GM23338 (cell line): ENCODE results near the gene PRKAR1B. TPM values are rescaled to one million over a fixed set of nuclear protein-coding genes. Genes with fewer than 3 reads are reported as not detected.

Experiments
- ATAC-seq: fragments of 200-7000 bp; cut with Tn5 transposase; 3 replicates; pipeline ENCODE4 v1.9.1; 2020
- DNase-seq: peaks from one replicate; pipeline ENCODE4 v3.0.0-alpha.2; 2015; ENCODE audit warnings: low spot score
- H2AFZ ChIP-seq: fragments of 200-600 bp; sonication (generic); 2 replicates; pipeline ENCODE4 v1.8.0; 2016; ENCODE audit warnings: antibody characterized with exemption, mild to moderate bottlenecking, moderate library complexity
- H3F3A ChIP-seq: fragments of 200-600 bp; sonication (generic); replicated peaks from 2 replicates; pipeline ENCODE4 v1.8.0; 2017; ENCODE audit warnings: antibody characterized with exemption, mixed run types, low read depth
- H3K27ac ChIP-seq: fragments of 200-600 bp; sonication (generic); 2 replicates; pipeline ENCODE4 v1.6.1; 2016; ENCODE audit warnings: low read depth
- H3K27me3 ChIP-seq: fragments of 200-600 bp; sonication (generic); 2 replicates; pipeline ENCODE4 v1.8.0; 2016; ENCODE audit warnings: mild to moderate bottlenecking, mixed run types, moderate library complexity; ENCODE audit not compliant: insufficient read depth
- H3K36me3 ChIP-seq: fragments of 200-600 bp; sonication (generic); 2 replicates; pipeline ENCODE4 v1.8.0; 2016; ENCODE audit warnings: mild to moderate bottlenecking; ENCODE audit not compliant: insufficient read depth
- H3K4me1 ChIP-seq: fragments of 200-600 bp; sonication (generic); 2 replicates; pipeline ENCODE4 v1.8.0; 2016; ENCODE audit warnings: mild to moderate bottlenecking, moderate library complexity; ENCODE audit not compliant: insufficient read depth
- H3K4me2 ChIP-seq: fragments of 200-600 bp; sonication (generic); 2 replicates; pipeline ENCODE4 v1.7.1; 2017; ENCODE audit warnings: mixed run types
- H3K4me3 ChIP-seq: fragments of 200-600 bp; sonication (generic); 2 replicates; pipeline ENCODE4 v1.6.1; 2016; ENCODE audit warnings: mixed run types
- H3K79me2 ChIP-seq: fragments of 200-600 bp; sonication (generic); replicated peaks from 2 replicates; pipeline ENCODE4 v1.8.0; 2017; ENCODE audit warnings: mild to moderate bottlenecking; ENCODE audit not compliant: insufficient read depth
- H3K9me2 ChIP-seq: fragments of 200-600 bp; sonication (generic); 2 replicates; pipeline ENCODE4 v1.8.0; 2017; ENCODE audit not compliant: insufficient read depth
- H4K20me1 ChIP-seq: fragments of 200-600 bp; sonication (generic); replicated peaks from 2 replicates; pipeline ENCODE4 v1.8.0; 2017; ENCODE audit warnings: mild to moderate bottlenecking; ENCODE audit not compliant: insufficient read depth
- H3K27ac Mint-ChIP-seq: 2 replicates; pipeline ENCODE4 v1.8.0; 2020; ENCODE audit warnings: inconsistent platforms, mild to moderate bottlenecking, moderate library complexity, mixed read lengths
- H3K27me3 Mint-ChIP-seq: 3 replicates; pipeline ENCODE4 v1.8.0; 2022; ENCODE audit warnings: low read depth, mild to moderate bottlenecking, moderate library complexity, mixed read lengths, inconsistent platforms; ENCODE audit not compliant: insufficient read depth, poor library complexity
- H3K36me3 Mint-ChIP-seq: 3 replicates; pipeline ENCODE4 v1.8.0; 2021; ENCODE audit warnings: low read depth, mild to moderate bottlenecking, inconsistent platforms, moderate library complexity, mixed read lengths
- H3K4me1 Mint-ChIP-seq: 3 replicates; pipeline ENCODE4 v1.8.0; 2020; ENCODE audit warnings: mild to moderate bottlenecking, inconsistent platforms, mixed read lengths
- H3K4me3 Mint-ChIP-seq: 3 replicates; pipeline ENCODE4 v1.8.0; 2021; ENCODE audit warnings: moderate library complexity, mild to moderate bottlenecking, inconsistent platforms, mixed read lengths
- H3K9me3 Mint-ChIP-seq: 3 replicates; pipeline ENCODE4 v1.8.0; 2020; ENCODE audit warnings: moderate library complexity, mild to moderate bottlenecking, inconsistent platforms, mixed read lengths
- CREB1 ChIP-seq: fragments of 250-450 bp; sonication (Bioruptor Pico); IDR thresholded peaks from 2 replicates; pipeline ENCODE4 v1.5.0; 2020; ENCODE audit warnings: low read depth, mild to moderate bottlenecking, moderate library complexity
- CTCF ChIP-seq, 2 experiments: fragments of 200-600 bp in 1 of 2; sonication (generic) in 1 of 2; conservative IDR thresholded peaks; 2 replicates each; pipeline versions ENCODE4 v1.5.1 to v1.6.1; 2016 to 2017; ENCODE audit warnings: antibody characterized with exemption in 2 of 2, low read depth in 2 of 2, mild to moderate bottlenecking in 2 of 2, moderate library complexity in 1 of 2
- EZH2 ChIP-seq: fragments of 200-600 bp; sonication (generic); IDR thresholded peaks from one replicate; pipeline ENCODE4 v1.8.0; 2017; ENCODE audit warnings: antibody characterized with exemption, mild to moderate bottlenecking, low read depth; ENCODE audit not compliant: unreplicated experiment
- EZH2phosphoT487 ChIP-seq: fragments of 200-600 bp; sonication (generic); IDR thresholded peaks from one replicate; pipeline ENCODE4 v1.8.1; 2018; ENCODE audit warnings: antibody characterized with exemption; ENCODE audit not compliant: unreplicated experiment
- POLR2AphosphoS5 ChIP-seq: IDR thresholded peaks from 2 replicates; pipeline ENCODE4 v1.6.1; 2016; ENCODE audit warnings: antibody characterized with exemption, low read depth
- STAT1 ChIP-seq: IDR thresholded peaks from one replicate; pipeline ENCODE4 v1.6.1; 2016; ENCODE audit warnings: antibody characterized with exemption; ENCODE audit not compliant: unreplicated experiment
- ZNF114 ChIP-seq: fragments of 250-450 bp; sonication (Bioruptor Pico); IDR thresholded peaks from 2 replicates; pipeline ENCODE4 v1.5.0; 2020; ENCODE audit warnings: mild to moderate bottlenecking, moderate library complexity
- polyA plus RNA-seq: library from polyadenylated mRNA; unstranded; fragments of >200 nt; fragmentation: Nextera tagmentation; extraction: Ambion mirVana; gene quantifications from 2 replicates; pipeline ENCODE4 v1.2.1, GENCODE V29; 2016
- total RNA-seq: library from RNA; depleted of rRNA; stranded (reverse); fragments of >200 nt; shearing (Covaris generic); gene quantifications from 2 replicates; pipeline ENCODE4 v1.2.3, GENCODE V29; 2014
- TF ChIP-seq, protein P1 (sequence below): IDR thresholded peaks from one replicate; pipeline ENCODE4 v1.6.1; 2018; ENCODE audit warnings: antibody characterized with exemption; ENCODE audit not compliant: unreplicated experiment

Gene PRKAR1B
- total and polyA plus RNA-seq, 2 experiments from 2014 or later, result 35.7 to 36.7 TPM

DNA sequence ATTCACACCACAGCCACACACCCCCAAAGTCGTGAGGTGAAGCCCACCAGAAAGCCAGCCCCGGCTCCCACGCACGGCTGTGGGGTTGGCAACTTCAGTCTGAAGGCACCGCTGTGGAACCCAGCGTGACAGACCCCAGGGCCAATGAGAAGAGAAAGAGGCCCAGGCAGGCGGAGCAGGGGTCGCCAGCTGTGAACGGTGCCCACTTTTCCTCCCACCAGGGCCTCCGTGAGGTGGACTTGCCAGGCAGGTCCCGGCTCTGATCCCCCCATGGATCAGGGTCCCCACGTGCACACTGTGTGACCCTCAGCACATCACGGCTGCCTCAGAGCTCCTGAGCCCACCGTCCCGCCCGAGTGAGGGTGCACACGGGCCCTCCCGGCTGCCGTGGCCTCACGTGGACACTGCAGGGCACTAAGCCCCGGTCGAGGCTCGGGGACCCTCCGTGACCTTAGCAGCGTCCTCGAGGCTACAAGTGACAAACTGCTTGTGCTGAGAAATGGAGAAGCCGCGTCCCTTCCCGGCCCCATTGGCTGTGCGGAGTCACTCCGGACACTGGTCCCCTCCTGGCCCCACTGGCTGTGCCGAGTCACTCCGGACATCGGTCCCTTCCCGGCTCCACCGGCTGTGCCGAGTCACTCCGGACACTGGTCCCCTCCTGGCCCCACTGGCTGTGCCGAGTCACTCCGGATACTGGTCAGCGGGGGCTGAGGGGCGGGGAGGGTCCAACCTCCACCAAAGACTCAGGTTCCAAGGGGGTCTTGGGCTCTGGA is 135.0 kb downstream of the PRKAR1B start:
- H4K20me1 ChIP-seq, result no peaks in the 10 kb centered on the region
- no peak overlapping the region for H3K4me3 Mint-ChIP-seq
- H3K36me3 ChIP-seq, result no peaks in the 10 kb centered on the region
- no peaks in the 10 kb centered on the region for H3K4me1 ChIP-seq
- peak overlapping the region; percentile 72 for H3K27ac Mint-ChIP-seq
- H3K27ac ChIP-seq, result no peak overlapping the region
- no peaks in the 10 kb centered on the region for H3K9me2 ChIP-seq
- H3K27me3 Mint-ChIP-seq, result peaks cover 9% of the 10 kb centered on the region
- no peaks in the 10 kb centered on the region for H3K27me3 ChIP-seq
- no peak overlapping the region for H3K4me3 ChIP-seq
- TF ChIP-seq ZNF114 (no peak), STAT1 (no peak), CTCF (conservative IDR thresholded peaks at IDR 0.05; ENCODE audit: low read depth in 2 of 2) (no peak), CREB1 (CRISPR knock-in tag) (no peak), POLR2AphosphoS5 (no peak), EZH2 (no peak)
- no peak overlapping the region for H3K4me2 ChIP-seq
- H3K4me1 Mint-ChIP-seq, result no peaks in the 10 kb centered on the region
- ATAC-seq (no peak), DNase-seq (no peak)
- peaks cover 11% of the 10 kb centered on the region for H3K9me3 Mint-ChIP-seq
- no peaks in the 10 kb centered on the region for H3K79me2 ChIP-seq
- peaks cover 40% of the 10 kb centered on the region for H3K36me3 Mint-ChIP-seq
- no peaks in the 10 kb centered on the region for H3F3A ChIP-seq
- no peak overlapping the region for H2AFZ ChIP-seq

- H3K4me3 Mint-ChIP-seq, result no peak overlapping the region
- no peak overlapping the region for H3K4me2 ChIP-seq
These were observed 136.1 kb downstream of the PRKAR1B start for GRCh38 chr7:590731-591551.

More at GRCh38 chr7:590731-591551, 136.1 kb downstream of the PRKAR1B start:
- Mint-ChIP-seq H3K4me1 (no peaks in the 10 kb centered on the region), H3K36me3 (peaks cover 45% of the 10 kb centered on the region), H3K27me3 (peaks cover 9% of the 10 kb centered on the region), H3K27ac (0 out of 2 replicates have a peak overlapping the region, but pooled peaks have one; percentile 72), H3K9me3 (peaks cover 15% of the 10 kb centered on the region)
- no peaks in the 10 kb centered on the region for H3K27me3 ChIP-seq
- H3K9me2 ChIP-seq, result no peaks in the 10 kb centered on the region
- no peak overlapping the region for H3K4me3 ChIP-seq
- H3K27ac ChIP-seq, result no peak overlapping the region
- H3K36me3 ChIP-seq, result no peaks in the 10 kb centered on the region
- no peaks in the 10 kb centered on the region for H3K79me2 ChIP-seq
- no peaks in the 10 kb centered on the region for H3F3A ChIP-seq
- no peak overlapping the region for H2AFZ ChIP-seq
- H4K20me1 ChIP-seq, result no peaks in the 10 kb centered on the region
- DNase-seq (no peak), ATAC-seq (no peak)
- no peaks in the 10 kb centered on the region for H3K4me1 ChIP-seq
- TF ChIP-seq, protein P1, sequence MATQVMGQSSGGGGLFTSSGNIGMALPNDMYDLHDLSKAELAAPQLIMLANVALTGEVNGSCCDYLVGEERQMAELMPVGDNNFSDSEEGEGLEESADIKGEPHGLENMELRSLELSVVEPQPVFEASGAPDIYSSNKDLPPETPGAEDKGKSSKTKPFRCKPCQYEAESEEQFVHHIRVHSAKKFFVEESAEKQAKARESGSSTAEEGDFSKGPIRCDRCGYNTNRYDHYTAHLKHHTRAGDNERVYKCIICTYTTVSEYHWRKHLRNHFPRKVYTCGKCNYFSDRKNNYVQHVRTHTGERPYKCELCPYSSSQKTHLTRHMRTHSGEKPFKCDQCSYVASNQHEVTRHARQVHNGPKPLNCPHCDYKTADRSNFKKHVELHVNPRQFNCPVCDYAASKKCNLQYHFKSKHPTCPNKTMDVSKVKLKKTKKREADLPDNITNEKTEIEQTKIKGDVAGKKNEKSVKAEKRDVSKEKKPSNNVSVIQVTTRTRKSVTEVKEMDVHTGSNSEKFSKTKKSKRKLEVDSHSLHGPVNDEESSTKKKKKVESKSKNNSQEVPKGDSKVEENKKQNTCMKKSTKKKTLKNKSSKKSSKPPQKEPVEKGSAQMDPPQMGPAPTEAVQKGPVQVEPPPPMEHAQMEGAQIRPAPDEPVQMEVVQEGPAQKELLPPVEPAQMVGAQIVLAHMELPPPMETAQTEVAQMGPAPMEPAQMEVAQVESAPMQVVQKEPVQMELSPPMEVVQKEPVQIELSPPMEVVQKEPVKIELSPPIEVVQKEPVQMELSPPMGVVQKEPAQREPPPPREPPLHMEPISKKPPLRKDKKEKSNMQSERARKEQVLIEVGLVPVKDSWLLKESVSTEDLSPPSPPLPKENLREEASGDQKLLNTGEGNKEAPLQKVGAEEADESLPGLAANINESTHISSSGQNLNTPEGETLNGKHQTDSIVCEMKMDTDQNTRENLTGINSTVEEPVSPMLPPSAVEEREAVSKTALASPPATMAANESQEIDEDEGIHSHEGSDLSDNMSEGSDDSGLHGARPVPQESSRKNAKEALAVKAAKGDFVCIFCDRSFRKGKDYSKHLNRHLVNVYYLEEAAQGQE, result no peak
- TF ChIP-seq EZH2phosphoT487 (no peak), POLR2AphosphoS5 (no peak)
